Activated naive CD4-positive, alpha-beta T cell (primary cell): ENCODE results near the gene TRIM32.
A peak's percentile ranks its signal among the peaks of the same experiment; 100 is the strongest.

Source experiments
- DNase-seq, 4 experiments: peaks; one replicate each; lab custom pipeline; 2025; lab: John Stamatoyannopoulos, UW

The TRIM32 gene, protein sequence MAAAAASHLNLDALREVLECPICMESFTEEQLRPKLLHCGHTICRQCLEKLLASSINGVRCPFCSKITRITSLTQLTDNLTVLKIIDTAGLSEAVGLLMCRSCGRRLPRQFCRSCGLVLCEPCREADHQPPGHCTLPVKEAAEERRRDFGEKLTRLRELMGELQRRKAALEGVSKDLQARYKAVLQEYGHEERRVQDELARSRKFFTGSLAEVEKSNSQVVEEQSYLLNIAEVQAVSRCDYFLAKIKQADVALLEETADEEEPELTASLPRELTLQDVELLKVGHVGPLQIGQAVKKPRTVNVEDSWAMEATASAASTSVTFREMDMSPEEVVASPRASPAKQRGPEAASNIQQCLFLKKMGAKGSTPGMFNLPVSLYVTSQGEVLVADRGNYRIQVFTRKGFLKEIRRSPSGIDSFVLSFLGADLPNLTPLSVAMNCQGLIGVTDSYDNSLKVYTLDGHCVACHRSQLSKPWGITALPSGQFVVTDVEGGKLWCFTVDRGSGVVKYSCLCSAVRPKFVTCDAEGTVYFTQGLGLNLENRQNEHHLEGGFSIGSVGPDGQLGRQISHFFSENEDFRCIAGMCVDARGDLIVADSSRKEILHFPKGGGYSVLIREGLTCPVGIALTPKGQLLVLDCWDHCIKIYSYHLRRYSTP

DNA sequence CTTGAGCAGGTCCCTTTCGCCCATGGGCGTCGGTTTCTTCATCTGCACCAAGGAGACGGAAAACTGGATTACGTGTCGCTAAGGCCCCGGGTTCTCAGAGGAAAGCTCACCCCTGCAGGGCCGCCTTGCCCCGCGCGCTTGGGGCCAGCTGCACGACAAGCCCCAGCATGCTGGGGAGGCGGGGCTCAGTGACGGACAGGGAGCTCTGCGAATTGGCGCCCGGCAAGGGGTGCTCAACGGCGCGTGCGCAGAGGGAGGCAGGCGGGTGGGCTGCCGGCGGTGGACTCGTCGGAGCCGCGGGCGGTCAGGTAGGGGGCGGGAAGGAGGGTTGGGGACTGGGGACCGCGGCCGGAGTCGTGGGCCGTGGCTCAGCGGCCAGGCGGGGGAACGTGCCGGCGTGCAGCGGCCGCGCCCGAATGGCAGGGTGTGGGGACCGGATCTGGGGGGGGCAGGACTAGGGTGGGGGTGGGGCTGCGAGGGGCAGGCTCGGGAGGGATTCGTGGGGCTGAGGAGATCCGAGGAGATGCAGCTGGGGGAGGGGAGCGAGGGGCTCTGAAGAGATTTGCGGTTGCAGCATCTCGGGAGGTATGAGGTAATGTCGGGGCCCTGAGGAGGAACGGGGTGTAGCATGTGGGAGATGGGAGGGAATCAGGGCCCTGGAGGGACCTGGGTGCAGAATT lies at the start of gene TRIM32:
Gene TRIM32 (plus strand): TSS at position 232 of the 680 bp plus-strand sequence. CDS start 10,438 bp downstream, outside the sequence.
- DNase-seq: peak; percentile 76 to 91 (median 90)

DNA sequence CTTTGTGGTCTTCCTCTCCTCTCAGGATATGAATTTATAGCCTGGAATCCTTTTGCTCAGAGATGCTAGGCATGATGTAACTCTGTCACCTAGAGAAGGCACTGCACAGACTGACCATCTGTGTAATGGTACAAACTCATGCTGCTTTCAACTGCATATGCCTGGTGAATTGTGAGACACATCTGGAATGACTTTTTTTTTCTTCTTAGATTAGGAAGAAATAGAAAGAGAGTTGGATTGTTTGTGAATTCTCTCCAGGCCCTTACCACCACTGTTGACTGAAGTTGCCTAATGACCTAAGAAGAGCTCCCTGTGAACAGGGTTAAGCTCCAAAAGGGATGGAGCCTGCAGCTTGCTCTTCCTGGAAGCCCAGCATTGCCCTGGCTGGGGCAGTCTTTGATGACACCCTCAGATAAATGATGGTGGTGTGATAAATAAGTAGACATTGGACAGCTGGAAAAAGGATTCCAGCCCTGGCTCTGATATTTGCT lies 47.8 kb upstream of the TRIM32 start:
- DNase-seq: no peak

DNA sequence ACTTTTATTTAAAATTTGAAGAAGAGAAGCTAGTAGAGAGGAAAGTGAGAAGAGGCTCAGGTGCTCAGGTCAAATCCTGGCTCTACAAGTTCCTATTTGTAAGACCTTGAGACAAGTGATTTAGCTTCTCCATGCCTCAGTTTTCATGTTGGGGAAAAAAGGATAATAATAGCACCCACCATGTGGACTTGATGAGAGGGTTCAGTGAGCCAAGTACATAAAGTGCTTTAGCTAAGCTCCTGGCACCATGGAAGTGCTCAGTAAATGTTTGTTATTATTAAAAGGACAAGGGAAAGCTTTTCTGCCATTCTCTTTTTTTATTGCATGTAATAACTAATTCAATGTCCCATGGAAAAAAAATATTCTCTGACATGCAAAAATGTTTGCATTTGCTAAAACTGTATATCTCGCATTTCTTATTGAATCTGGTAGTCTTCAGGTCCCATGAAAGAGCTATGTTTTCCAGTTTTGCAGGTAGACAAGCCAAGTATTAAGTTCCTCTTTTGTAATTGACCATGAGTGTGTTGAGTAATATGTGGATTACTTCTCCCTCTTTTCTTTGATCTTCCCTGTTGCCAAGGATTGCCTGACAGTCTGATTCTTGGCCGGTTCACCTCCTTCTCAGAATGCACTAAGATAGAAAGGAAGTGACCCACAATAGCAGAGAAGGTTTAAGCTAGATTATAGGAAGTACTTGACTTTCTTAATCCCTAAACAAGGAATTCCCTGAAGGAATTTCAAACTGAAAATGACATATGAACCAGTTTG lies 45.6 kb upstream of the TRIM32 start:
- DNase-seq: no peak

DNA sequence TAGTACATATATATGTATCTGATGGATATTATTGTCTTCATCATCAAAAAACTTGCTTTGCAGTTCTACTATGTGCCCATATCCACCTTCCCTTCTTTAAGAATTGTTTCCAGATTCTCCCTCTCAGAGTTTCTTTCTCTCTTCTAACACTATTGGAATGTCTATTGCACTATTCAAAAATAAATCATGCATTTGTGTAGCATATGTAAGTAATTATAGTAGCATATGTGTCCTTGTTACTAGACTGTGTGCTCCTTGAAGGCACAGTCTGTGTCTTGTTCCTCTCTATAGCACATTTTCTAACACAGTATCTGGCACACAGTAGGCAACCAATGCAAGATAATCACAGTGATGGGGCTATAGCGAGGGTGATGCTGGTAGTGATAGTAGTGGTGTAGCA lies 43.4 kb upstream of the TRIM32 start:
- no peak for DNase-seq

DNA sequence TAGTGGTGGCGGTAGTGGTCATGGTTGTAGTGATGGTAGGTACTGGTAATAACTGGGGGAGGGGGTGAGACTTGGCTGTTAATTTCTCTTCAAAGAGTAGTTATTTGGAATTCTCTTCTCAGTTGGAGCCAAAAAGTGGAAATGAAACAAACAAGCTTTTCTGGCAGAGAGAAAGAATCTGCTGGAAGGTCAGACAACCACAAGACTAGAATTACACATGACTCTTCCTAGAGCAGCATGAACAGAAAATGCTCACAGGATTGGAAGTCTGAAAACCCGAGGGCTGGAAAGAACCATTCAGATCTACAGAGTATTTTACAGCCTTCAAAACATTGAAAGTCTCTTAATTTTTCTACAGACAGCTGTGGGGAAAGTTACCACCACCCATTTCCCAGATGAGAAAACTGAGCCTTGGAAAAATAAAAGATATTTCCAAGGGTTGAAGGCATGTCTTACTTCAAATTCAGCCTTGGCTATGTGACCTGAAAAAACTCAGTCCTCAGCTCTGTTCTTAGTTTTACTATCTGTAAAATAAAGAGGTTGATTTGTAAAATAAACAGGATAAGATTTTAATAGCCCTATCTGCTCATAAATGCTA lies 42.9 kb upstream of the TRIM32 start:
- no peak for DNase-seq

DNA sequence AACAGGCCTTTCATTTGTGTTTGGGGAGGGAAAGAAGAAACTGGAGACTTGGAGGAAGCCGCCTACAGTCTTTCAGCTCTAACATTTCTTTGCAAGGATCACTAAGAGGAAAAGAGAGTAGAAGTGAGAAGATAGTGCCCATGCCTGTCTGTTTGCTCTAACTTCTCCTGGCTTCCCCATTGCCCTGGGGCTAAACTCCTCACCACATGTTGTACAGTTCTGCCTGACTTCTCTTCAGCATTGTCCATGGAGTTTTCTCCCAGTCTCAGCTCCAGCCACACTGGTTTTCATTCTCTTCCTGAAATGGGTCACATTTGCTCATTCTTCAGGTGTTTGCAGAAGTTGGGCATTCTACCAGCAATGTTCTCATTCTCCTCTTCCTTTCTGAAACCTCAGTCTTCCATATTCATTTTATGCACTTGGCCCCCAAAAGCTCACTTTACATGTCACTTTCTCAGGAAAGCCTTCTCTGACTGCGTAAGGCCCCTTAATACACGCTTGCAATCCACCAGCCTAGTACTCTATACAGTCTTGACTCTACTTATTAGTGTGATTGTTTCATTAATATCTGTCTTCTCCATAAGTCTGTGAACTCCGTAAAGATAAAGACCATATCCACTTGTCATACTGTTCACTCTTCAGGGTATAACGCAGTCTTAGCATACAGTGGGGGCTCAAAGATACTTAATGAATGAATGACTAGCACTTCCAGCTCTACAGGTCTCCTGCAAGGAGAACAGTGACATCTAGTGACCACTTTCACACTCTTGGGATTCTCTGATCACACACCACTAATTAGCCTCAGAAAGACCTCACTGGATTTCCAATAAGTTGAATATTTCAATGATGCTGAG lies 40.2 kb upstream of the TRIM32 start:
- no peak for DNase-seq

DNA sequence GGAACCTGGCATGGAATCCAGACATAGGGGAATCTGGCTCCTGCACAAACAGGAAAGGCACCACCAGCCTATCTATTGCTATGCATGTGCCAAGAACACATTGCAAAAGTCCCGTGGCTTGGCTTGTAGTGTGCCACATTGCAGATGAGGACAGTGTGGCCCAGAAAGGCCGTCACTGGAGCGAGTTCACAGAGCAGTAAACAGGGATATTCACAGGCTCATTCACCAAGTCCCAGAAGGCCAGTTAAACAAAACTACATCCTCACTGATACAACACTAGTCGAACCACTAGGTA lies 39.6 kb upstream of the TRIM32 start:
- no peak for DNase-seq

DNA sequence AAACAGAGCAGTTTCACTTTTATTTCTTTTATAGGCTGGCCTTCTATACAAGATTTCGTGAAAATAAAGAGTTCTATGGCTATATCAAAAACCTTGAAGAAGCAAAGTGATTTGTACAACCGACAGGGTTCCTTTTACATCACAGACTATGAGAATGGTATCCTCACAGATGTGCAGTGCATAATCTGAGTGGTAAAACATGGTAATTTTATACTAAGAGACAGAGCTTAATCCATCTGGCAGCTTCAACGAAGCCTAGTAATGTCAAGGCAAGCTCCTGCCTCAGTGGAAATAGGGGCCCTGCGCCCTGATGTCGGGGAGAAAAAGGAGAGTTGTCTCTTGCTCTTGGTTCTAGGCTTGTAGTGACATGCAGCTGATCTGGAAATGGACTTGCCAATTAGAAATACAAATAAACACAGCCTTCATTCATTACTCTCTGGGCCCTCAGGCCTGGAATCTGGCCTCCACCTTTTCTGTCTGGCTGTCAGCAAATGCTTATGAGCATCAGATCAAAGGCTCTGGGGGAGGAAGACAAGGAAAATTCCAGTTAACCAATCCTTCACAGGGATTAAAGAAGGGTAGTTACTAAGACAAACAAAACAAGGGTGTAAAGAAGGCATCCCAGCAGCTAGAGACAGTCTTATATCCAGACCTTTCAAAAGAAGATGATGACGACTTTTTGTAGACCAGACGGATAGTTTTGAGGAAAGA lies 33.6 kb upstream of the TRIM32 start:
- no peak for DNase-seq

DNA sequence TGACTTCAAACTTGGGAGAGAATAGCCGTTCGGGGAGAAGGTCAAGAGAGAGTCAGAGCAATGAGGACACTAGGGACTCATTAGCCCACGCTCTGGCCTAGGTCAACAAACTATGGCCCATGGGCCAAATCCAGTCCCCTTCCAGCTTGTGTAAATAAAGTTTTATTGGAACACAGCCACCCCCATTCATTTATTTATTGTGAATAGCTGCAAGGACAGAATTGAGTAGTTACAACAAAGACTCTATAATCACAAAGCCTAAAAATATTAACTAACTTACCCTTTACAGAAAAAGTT lies 33.1 kb upstream of the TRIM32 start:
- no peak for DNase-seq

DNA sequence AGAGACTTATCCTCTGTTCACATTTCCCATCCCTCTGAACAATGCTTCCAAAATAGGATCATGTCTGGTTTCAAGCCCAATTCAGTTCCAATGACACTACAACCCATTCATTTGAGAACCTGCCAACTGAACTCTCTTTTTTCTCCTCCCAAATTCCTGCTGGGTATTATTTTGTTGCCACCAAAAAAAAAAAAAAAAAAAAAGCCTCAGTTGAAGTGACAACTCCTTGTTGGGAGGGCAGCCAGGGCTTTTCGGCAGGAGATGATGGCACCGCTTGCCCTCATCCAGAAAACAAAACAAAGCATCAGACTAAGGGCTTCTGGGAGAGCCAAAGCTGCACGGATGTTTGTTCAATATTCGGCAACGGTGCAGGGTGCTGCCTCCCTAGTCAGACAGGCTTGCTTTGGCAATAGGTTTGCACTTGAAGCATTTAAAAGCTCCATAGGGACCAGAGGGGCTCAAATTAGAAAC lies 30.6 kb upstream of the TRIM32 start:
- no peak for DNase-seq

DNA sequence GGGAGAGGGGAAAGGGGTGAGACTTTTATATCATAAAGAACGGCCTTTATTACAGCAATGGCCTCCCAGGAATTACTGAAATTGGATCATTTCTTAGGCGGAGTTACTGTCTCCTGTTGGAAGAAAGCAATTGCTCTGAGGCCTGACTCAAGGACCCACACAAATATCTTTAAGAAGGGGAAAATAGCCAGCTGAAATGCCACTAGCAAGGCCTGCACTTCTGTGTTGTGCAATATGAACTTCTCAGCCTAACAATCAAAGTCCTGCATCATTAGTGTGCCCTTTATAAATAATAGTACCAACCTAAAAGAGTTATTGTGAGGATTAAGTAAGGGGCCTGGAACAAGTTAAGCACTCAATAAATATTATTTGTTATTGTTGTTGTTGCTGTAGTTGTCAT lies 30.1 kb upstream of the TRIM32 start:
- no peak for DNase-seq

DNA sequence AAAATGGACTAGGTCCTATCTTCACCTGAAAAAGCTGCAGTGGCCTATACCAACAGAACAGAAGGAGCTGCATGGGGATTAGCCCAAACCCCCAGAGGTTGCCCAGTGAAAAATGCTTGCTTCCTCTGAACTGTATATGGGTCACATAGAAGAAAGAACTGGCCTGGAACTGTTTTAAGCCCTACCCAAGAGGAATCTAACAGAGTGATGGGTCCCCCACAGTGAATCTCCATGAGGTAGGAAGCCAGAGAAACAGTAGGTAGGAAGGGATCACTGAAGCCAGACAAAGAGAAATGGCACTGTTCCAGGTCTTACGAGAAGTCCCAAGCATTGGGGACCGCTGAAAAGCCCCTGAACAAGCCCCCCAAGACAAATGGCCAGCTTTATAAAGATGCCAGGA lies 28.8 kb upstream of the TRIM32 start:
- no peak for DNase-seq

DNA sequence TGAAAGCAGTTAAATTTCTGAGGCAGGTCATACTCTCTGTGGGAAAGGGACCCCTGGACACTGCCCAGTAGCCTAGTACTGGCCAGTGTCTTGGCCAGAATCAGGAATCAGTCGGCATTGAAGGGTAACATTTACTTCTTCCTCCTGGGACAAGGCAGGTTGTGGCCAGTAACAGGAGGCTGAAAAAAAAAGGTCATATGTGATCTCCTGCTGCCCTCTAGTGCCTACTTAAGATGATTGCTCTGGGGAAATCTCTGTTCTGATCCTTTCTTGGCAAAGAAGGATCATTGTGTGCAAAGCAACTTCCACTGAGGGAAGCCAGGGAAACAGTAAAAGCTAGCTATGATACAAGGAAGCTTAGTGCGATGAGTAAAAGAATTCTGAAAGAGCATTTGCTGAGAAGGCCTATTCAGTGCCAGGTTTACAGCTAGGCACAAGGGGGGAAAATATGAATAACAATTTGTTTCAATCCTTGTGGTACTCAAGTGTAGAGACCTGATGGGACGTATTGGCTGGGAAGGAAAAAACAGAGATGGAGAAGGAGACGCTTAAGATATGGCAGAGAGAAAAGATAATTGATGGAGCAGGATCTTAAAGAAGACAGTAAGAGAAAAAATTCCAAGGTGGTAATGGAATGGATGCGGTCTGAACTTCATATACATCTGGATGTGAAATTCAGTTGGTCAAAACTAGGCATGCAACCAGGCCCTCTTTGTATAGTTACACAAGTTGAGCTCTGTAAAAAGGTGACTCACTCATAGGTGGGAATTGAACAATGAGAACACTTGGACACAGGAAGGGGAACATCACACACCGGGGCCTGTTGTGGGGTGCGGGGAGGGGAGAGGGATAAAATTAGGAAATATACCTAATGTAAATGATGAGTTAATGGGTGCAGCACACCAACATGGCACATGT lies 25.8 kb upstream of the TRIM32 start:
- DNase-seq: no peak

DNA sequence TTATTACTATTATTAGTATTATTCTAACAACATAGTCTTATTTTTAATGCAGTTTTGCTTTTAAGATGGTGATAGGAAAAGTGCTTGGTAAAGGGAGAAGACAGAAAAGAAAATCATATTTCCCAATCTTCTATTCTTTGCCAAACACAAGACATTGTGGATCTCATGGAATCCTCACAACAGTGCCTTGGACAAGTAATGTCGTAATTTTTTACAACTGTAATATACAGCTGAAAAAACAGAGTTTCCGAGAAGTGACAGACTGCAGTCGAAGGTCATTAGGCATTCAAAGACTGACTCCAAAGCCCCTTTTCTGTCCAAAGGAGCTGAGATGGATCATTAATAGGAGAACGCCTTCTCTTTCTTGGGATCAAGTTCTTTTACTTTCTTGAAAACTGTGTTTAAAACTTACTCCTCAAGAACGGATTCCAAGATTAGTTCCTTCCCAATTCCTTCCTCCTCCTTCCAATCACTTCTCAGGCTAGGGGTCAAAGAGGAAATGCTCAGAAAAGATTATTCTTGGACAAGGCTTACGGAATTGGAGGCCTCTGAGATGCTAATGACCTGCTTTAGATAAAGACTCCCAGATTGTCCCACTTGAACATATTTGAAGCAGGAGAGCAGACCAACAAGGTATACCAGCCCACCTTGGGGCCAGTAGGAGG lies 24.3 kb upstream of the TRIM32 start:
- DNase-seq: no peak

DNA sequence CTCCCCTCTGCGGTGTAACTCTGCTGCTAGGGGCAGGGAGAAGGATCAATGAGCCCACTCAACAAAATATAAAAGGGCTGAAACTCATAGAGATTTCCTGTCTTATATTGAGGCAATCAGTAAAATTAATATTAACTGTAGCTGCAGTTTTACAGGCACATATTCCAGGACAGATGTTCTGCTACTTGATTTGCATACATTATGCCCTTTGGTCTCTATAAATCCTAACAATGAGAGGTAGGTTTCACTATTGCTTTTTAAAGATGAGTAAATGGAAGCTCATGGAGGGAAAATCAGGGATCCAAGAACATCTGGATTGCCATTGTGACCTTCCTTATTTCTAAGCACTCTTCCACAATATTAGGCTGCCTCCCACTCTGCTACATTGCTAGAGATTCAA lies 23.5 kb upstream of the TRIM32 start:
- DNase-seq: no peak

DNA sequence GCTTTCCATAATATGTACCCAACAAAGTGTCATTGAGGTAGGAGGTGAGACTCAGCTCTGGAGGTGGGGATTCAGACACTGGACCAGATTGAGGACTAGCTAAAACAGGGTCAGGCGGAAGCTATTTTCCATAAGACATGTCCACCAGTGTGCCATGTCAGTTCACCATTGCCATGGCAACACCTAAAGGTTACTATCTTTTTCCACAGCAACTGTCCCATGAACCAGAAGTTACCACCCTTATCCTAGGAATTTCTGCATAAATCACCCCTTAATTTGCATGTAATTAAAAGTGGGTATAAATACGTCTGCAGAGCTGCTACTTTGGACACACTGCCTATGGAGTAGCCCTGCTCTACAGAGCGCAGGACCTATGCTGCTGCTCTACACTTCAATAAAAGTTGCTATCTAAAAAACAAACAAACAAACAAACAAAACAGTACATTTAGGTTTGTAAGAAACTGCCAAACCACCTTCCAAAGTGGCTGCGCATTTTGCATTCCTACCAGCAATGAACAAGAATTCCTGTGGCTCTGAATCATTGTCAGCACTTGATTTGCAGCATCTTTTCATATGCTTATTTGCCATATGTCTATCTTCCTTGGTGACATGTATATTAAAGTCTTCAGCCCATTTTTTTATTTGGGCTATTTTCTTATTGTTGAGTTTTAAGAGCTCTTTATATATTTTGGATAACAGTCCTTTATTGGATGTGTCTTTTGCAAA lies 18.0 kb upstream of the TRIM32 start:
- no peak for DNase-seq

DNA sequence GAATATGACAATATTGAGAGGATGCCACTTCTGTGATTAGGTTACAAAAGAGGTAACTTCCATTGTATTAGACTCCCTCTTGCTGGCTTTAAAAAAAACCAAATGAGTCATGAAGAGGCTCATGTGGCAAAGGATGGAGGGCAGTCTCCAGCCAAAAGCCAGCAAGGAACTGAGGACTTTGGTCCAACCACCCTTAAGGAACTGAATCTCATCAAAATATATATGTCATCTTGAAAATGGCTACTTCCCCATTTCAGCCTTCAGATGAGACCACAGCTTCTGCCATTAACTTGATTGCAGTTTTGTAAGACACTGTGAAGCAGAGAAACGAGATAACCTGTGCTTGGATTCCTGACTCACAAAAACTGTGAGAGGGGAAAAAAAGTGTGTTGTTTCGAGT lies 15.5 kb upstream of the TRIM32 start:
- no peak for DNase-seq

DNA sequence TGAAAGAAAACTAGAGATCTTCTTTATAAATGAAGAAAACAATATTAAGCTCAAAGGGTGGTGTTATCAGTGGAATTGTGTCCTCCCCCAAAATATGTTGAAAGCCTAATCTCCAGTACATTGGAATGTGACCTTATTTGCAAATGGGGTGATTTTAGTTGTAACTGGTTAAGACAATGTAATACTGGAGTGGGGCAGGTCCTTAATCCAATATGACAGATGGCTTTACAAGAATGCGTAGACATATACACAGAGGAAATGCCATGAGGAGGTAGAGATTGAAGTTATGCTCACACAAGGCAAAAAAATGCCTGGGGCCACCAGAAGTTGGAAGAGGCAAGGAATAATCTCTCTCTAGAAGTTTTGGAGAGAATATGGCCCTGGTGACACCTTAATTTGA lies 13.7 kb upstream of the TRIM32 start:
- DNase-seq: no peak
